KMS-11 (cell line): ENCODE measurements around the gene C2orf76.

Source experiments
- H2AFZ ChIP-seq: fragments of 200-600 bp; sonication (generic); 2 replicates; pipeline ENCODE4 v1.6.1; 2016; ENCODE audit warnings: antibody characterized with exemption, mixed run types, low read depth
- H3K27ac ChIP-seq: fragments of 200-600 bp; sonication (generic); 2 replicates; pipeline ENCODE4 v1.6.1; 2016; ENCODE audit warnings: mild to moderate bottlenecking, mixed run types
- H3K27me3 ChIP-seq: fragments of 200-600 bp; sonication (generic); 2 replicates; pipeline ENCODE4 v1.6.1; 2017; ENCODE audit warnings: mild to moderate bottlenecking, low read depth, mixed run types, moderate library complexity; ENCODE audit not compliant: insufficient read depth
- H3K36me3 ChIP-seq: fragments of 200-600 bp; sonication (generic); 2 replicates; pipeline ENCODE4 v1.6.1; 2017; ENCODE audit warnings: mild to moderate bottlenecking, mixed run types; ENCODE audit not compliant: insufficient read depth
- H3K4me1 ChIP-seq: fragments of 200-600 bp; sonication (generic); 2 replicates; pipeline ENCODE4 v1.6.1; 2016; ENCODE audit warnings: mild to moderate bottlenecking, low read depth, mixed run types; ENCODE audit not compliant: poor library complexity, severe bottlenecking
- H3K4me2 ChIP-seq: fragments of 200-600 bp; sonication (generic); 2 replicates; pipeline ENCODE4 v1.7.0; 2016; ENCODE audit warnings: mild to moderate bottlenecking, mixed run types
- H3K4me3 ChIP-seq: fragments of 200-600 bp; sonication (generic); IDR thresholded peaks from 2 replicates; pipeline ENCODE4 v1.6.1; 2017; ENCODE audit warnings: low read depth, low read length, mixed read lengths; ENCODE audit not compliant: insufficient read depth
- H3K79me2 ChIP-seq: fragments of 200-600 bp; sonication (generic); 2 replicates; pipeline ENCODE4 v1.6.1; 2016; ENCODE audit warnings: low read depth, mixed run types; ENCODE audit not compliant: insufficient read depth
- H3K9ac ChIP-seq: fragments of 200-600 bp; sonication (generic); 2 replicates; pipeline ENCODE4 v1.6.1; 2016; ENCODE audit warnings: mild to moderate bottlenecking, mixed run types
- H4K20me1 ChIP-seq: fragments of 200-600 bp; sonication (generic); 2 replicates; pipeline ENCODE4 v1.6.1; 2016; ENCODE audit warnings: mild to moderate bottlenecking, mixed run types; ENCODE audit not compliant: insufficient read depth
- CTCF ChIP-seq: fragments of 200-600 bp; sonication (generic); conservative IDR thresholded peaks from 2 replicates; pipeline ENCODE4 v1.6.1; 2017; ENCODE audit warnings: low read depth, mild to moderate bottlenecking, antibody characterized with exemption, low read length, moderate library complexity, mixed read lengths

Gene C2orf76

GRCh38 chr2:119389615-119390306, 23.1 kb upstream of the C2orf76 start:
- Histone ChIP-seq H3K4me1 (no peaks in the 10 kb centered on the region), H3K27me3 (no peaks in the 10 kb centered on the region), H3K79me2 (no peaks in the 10 kb centered on the region), H3K36me3 (no peaks in the 10 kb centered on the region), H4K20me1 (no peaks in the 10 kb centered on the region), H3K4me2 (no peak overlapping the region), H3K27ac (no peak overlapping the region), H2AFZ (no peak overlapping the region), H3K4me3 (no peak overlapping the region), H3K9ac (no peak overlapping the region)
- no peak for TF ChIP-seq CTCF

- H3K27ac ChIP-seq: no peak overlapping the region
- H2AFZ ChIP-seq: no peak overlapping the region
- H3K4me2 ChIP-seq: no peak overlapping the region
Measured at GRCh38 chr2:119387381-119388129, 20.9 kb upstream of the C2orf76 start.

GRCh38 chr2:119385466-119385865, 18.8 kb upstream of the C2orf76 start:
- Histone ChIP-seq H3K27me3 (no peaks in the 10 kb centered on the region), H3K4me3 (no peak overlapping the region), H3K9ac (no peak overlapping the region), H3K79me2 (no peaks in the 10 kb centered on the region), H3K4me2 (no peak overlapping the region), H4K20me1 (no peaks in the 10 kb centered on the region), H2AFZ (no peak overlapping the region), H3K36me3 (no peaks in the 10 kb centered on the region), H3K4me1 (no peaks in the 10 kb centered on the region), H3K27ac (no peak overlapping the region)
- no peak for TF ChIP-seq CTCF

More at GRCh38 chr2:119387381-119388129, 20.9 kb upstream of the C2orf76 start:
- no peaks in the 10 kb centered on the region for H3K4me1 ChIP-seq
- no peaks in the 10 kb centered on the region for H3K79me2 ChIP-seq
- TF ChIP-seq CTCF: no peak
- H3K9ac ChIP-seq: no peak overlapping the region
- H3K4me3 ChIP-seq: no peak overlapping the region
- no peaks in the 10 kb centered on the region for H3K36me3 ChIP-seq
- no peaks in the 10 kb centered on the region for H3K27me3 ChIP-seq
- no peaks in the 10 kb centered on the region for H4K20me1 ChIP-seq

- TF ChIP-seq CTCF: no peak
- Histone ChIP-seq H3K4me2 (no peak overlapping the region), H3K79me2 (no peaks in the 10 kb centered on the region), H3K4me1 (no peaks in the 10 kb centered on the region), H3K27me3 (no peaks in the 10 kb centered on the region), H2AFZ (no peak overlapping the region), H4K20me1 (no peaks in the 10 kb centered on the region), H3K4me3 (no peak overlapping the region), H3K9ac (no peak overlapping the region), H3K27ac (no peak overlapping the region), H3K36me3 (no peaks in the 10 kb centered on the region)
Measured at GRCh38 chr2:119384971-119385370, 18.3 kb upstream of the C2orf76 start.
